HG03439 (cell line): Measurements from ENCODE around the gene PIBF1.
"Not testable (repeated sequence)": the region's sequence is repeated elsewhere in the genome, so short reads cannot be mapped to it uniquely, and the experiment has no call there.

Experiments used
- ATAC-seq: cut with Tn5 transposase; IDR thresholded peaks from one replicate; pipeline ENCODE4 v1.9.1; 2021; ENCODE audit warnings: mild to moderate bottlenecking, moderate library complexity; ENCODE audit not compliant: unreplicated experiment

Gene PIBF1, protein sequence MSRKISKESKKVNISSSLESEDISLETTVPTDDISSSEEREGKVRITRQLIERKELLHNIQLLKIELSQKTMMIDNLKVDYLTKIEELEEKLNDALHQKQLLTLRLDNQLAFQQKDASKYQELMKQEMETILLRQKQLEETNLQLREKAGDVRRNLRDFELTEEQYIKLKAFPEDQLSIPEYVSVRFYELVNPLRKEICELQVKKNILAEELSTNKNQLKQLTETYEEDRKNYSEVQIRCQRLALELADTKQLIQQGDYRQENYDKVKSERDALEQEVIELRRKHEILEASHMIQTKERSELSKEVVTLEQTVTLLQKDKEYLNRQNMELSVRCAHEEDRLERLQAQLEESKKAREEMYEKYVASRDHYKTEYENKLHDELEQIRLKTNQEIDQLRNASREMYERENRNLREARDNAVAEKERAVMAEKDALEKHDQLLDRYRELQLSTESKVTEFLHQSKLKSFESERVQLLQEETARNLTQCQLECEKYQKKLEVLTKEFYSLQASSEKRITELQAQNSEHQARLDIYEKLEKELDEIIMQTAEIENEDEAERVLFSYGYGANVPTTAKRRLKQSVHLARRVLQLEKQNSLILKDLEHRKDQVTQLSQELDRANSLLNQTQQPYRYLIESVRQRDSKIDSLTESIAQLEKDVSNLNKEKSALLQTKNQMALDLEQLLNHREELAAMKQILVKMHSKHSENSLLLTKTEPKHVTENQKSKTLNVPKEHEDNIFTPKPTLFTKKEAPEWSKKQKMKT

DNA sequence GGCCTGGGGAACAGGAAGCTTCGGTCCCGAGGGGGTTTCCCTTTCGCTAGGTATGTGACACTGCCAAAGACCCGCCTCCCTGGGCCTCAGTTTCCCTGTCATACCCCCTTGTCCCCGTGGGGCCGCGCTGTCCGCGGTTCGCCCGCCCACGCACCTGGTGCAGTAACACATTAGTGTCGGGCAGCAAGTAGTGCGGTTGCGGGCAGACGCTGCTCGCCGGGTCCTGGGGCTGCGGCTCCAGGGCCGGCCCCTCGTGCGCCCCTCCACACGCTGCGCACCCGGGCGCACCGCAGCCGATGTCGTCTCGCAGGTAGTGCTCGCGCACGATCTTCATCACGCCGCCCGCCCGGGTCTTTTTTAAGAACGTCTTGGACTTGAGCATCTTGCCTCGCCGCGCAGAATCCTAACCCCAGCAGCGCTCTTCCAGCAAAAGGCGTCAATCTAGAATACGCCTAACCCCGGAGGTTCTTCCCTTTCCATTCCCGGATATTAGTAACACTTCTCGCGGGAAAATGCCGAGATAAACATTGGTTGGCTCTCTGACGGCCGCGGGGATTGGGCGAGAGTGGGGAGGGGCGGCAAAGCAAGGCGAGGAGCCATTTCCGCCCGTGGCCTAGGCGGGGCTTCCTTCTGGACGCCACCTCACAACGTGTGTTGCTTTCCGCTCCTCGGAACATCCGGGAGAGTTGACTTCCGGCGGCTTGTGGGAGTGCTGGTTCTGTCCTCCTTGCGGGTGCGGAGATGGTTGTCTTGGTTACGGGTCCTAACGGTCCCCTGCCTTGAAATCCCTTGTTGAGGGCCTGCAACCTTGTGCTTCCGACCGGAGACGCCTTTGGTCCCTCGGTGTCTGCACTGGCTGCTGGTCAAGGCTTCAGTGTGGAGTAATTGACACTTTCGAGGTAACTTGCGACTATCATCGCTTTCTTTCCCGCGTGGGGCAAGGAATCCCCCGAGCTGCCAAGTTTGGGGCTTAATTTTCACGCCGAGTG lies at the start of gene PIBF1, which contains the start of gene DIS3:
PIBF1 (plus strand) TSS at position 683 of the 989 bp plus-strand sequence. CDS start 1,337 bp downstream, outside the sequence.
DIS3 (minus strand) TSS at position 450 of the 989 bp plus-strand sequence; CDS start at position 382, 68 bp downstream.
- peak; percentile 98 for ATAC-seq

DNA sequence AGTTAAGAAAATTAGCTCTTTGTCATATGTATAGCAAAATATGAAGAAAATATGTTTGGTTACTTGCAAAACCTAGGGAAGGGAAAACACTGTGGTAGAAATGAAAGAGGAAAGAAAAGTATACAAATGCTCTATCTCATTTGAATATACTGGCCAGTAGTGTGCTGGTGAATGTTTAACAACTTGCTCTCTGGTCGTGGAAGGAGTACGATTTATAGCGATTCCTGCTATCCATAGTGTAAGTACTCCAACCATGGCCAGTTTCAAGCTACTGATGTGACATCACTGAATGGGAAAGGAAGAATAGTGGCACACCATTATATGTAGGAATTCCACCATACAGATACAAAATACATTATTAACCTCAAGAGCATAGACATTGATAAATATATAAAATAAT lies 44.9 kb upstream of the PIBF1 start:
- no peak for ATAC-seq

DNA sequence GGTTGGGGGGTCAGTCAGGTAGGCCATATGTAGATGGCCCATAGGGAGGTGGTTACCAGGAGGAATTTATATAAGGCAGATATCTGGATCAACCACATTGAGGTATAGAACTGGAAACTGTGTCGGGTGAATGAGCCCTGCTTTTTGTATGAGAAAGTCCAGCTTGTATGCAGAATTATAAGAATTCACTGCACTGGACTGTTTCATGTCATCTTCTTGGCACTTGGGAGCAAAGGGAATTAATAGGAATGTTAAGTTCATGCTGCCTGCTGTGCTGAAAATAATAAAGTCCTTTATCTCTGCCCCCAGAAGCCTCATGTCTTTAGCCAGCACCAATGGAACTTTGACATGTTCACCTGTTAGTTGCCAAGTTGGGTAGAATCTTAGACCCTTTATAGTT lies 41.9 kb upstream of the PIBF1 start:
- ATAC-seq = no peak

DNA sequence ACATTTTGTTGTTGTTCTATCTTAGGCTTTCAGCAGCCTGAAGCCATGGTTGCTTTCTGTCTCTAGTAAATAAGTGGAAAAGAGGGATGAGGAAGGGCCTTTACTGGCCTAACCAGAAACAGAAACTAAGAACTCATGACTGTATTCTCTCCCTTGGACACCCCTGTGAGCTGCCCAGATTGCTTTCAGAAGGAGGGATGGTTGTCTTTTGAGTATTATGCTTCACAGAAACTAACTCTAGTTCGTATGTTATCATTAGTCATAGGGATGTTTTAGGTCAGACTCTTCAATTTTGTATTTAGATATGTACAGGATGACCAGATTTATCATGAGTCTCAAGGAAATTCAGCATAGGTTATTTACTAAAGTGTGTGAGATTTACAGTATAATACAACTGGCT lies 36.7 kb upstream of the PIBF1 start:
- ATAC-seq = no peak

DNA sequence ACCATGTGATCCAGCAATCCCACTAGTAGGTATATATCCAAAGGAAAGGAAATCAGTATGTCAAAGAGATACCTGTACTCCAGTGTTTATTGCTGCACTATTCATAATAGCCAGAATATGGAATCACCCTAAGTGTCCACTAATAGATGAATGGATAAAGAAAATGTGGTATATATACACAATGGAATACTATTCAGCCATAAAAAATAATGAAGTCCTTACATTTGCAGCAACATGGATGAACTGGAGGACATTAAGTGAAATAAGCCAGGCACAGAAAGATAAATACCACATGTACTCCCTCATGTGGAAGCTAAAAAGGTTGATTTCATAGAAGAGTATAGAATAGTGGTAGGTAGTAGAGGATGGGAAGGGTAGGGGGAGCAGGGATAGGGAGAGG lies 30.7 kb upstream of the PIBF1 start:
- ATAC-seq = no peak

DNA sequence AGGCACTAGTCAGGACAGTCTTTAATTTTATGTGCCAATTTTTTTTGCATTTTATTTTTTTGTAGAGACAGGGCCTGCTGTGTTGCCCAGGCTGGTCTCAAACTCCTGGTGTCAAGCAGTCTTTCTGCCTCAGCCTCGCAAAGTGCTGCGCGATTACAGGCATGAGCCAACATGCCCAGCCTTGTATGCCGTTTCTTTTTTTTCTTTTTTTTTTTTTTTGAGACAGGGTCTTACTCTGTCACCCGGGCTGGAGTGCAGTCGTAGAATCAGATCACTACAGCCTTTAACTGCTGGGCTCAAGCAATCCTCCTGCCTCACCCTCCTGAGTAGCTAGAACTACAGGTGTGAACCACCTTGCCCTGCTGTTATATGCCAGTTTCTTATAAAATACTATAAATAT lies 27.8 kb upstream of the PIBF1 start:
- ATAC-seq = no peak

DNA sequence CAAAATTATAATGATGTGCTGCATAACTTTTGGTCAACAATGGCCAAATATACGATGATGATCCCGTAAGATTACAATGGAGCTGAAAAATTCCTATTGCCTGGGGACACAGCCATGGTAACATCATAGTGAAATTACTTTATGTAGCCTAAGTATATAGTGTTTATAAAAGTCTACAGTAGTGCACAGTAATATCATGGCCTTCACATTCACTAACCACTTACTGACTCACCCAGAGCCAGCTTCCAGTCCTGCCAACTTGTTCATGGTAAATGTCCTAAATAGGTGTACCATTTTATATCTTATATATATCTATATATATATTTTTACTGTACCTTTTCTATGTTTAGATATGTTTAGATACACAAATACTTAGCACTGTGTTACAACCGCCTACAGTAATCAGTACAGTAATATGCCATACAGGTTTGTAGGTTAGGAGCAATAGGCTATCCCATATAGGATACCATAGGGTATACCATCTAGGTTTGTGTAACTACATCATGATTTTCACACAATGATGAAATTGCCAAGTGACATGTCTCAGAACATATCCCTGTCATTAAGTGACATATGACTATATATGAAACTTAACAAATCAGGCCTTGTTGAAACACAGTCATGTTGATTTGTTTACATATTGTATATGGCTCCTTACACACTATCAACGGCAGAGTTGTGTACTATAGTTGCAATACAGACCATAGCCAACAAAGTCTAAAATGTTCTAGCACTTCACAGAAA lies 24.0 kb upstream of the PIBF1 start:
- no peak for ATAC-seq

DNA sequence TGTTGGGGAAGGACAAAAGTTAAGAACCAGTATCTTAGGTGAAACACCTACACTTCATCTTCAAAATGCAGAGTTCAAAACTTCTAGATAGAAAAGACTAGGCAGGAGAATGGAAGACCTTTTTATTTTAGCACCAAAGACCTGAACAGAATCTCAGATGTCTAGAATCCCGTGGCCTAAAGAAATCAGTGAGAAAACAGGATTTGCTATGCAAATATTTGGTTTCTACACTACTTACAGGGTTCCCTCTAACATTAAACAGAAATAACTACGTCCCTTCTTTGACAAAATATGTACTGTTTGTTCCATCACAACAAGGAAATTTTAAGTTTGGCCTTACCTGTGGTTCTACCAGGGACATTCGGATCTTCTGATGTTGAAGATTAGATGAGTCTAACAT lies 21.7 kb upstream of the PIBF1 start:
- ATAC-seq = no peak

DNA sequence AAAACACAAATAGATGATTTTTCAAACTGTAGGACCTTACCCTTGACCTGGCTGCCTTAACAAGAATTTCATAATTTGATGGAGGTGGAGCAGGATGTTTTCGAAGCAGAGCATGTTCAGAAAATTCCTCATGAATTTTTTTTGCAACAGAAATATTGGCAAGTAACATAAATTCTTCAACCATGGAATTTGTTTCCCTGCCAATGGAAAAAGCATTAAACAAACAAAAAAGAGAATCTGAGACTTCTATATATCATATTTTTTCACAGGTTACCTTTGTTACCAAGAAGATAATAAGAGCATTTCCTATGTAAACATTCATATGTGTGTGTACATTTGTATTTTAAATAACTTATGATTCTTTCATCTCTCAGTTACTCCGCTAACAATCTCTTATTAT lies 18.5 kb upstream of the PIBF1 start:
- ATAC-seq = no peak

DNA sequence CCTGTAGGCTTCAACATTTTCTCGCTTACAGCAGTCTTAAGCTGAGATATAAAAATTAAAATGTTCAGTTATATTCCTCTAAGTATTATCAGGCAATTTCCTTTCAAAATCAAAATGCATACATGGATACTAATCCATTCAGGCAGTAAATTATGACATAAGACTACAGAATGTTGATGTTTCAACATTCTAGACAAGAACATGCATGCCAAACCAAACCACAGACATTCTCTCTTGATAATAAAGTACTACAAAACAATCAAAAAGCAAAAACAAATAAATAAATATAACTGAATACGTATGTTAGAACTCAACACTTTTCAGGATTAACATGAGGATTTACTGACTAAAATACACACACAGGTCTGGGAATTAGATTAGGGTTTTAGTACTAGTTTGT lies 7.9 kb upstream of the PIBF1 start:
- ATAC-seq = no peak

DNA sequence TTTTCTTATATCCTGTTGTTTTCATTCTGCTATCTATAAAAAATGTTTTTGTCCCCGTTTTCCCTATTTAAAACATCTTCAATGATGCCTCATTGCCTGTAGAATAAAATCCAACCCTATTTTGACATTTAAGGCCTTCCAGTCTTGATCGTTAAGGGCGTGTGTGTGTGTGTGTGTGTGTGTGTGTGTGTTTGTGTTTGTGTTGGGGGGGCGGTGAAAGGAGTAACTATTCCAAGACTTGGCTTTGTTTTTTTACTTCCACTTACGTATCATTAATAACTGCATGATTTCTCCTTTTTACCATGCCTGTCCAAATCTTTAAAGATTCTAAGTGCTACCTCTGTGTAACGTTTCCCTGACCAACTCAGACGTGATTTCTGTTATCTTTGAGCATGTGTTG lies 784 bp downstream of the PIBF1 start:
- ATAC-seq = no peak

DNA sequence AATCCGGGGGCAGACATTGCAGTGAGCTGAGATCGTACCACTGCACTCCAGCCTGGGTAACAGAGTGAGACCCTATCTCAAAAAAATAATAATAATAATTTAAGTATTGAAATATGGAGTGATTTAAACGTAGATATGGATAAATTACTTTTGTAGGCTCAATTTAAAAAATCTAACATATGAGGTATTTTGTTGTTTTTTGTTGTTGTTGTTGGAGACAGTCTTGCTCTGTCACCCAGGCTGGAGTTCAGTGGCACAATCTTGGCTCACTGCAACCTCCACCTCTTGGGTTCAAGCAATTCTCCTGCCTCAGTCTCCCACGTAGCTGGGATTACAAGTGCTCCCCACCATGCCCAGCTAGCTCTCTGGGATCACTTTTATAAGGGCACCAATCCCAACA lies 2.7 kb downstream of the PIBF1 start:
- not testable (repeated sequence) for ATAC-seq

DNA sequence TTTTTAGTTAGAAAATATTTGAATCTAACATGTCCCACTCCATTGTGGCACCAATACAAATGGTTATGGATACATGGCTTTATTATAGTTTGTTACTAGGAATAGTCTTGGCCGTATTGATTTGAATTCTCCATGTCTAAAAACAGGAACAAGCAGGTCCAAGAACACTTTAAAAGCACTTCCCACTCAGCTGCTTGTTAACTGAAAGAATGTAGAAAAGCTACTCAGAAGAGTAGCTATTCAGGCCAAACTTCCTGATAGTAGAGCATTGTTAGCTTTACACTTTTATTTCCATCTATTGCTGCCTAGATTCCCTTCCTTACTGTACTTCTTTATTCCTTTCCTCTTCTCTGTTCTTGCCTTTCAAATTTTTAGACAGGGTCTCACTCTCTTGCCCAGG lies 6.9 kb downstream of the PIBF1 start:
- no peak for ATAC-seq

DNA sequence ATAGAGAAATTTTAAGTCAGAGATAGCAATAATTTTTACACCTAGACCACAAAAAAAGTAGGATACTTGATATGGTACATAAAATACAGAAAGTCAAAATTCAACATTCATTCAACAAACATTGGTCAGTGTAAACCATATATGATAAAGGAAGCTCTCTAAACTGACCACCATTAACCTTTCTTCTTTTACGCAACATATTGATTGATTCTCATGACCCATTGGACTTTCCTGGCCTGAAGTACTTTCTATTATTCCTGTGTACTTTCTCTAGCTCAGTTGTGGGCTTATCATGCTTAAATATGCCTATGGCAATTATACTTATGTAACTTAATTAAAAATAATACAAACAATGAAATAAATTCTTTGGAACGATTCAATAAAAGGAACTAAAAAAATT lies 10.7 kb downstream of the PIBF1 start:
- ATAC-seq = no peak

DNA sequence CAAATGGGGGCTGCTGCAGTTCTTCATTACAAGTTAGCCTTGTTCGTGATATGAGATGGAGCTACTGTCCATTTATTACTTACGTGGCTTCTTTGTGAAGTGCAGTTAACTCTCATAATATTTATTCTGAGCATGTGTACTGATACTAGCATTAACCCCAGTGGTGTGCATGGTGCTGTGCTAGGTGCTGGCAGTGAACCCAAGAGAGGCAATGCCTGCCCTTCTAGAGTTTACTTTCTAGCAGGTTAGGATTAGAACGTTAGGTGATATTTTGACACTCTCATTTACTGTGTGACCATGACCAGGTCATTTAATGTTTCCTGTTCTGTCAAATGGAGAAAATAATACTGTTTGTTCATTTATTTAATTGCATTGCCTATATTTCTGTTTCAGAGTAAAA lies 16.9 kb downstream of the PIBF1 start:
- no peak for ATAC-seq

DNA sequence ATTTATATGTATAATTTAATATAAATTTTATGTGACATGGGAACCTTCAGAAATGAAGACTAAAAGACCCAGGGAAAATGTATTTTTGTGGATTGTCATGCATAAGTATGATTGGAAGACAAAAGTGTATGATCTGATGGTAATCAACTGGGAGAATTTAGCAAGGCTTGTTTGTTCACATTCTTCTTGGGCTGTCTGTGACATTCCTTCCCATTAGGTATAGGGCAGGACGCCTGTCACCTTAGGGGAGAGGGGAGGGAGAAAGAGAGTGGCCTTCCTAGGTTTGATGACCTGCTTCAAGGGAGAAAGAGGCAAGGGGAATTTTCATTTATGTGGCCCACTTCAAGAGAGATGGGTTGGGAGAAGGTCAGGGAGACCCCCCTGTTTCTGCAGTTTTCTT lies 22.4 kb downstream of the PIBF1 start:
- ATAC-seq = no peak

DNA sequence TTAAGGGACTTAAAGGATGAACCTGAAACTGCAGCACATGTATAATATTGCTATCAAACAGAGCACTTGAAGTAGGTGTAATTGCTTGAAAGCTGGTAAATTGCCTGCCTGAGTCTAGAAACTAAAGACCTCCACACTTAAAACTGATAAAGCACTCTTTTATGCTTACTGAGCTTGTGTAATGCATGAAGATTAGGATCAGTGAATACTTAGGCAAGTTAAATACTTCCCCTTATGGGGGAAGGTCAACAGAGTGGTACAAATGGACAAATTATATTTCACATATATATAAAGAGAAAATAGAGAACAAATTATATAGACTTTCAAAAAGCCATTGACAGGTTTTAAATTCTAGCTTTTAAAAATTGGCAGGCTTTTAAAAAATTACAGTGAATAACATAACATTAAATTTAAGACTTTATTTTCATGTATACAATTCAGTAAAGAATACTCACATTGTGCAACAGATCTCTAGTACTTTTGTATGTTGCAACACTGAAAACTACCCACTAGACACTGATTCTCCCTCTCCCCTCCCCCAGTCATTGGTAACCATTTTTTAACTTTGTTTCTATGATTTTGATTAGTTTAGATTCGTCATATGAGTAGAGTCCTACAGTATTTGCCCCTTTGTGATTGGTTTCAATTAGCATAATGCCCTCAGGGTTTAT lies 23.9 kb downstream of the PIBF1 start:
- ATAC-seq = no peak

DNA sequence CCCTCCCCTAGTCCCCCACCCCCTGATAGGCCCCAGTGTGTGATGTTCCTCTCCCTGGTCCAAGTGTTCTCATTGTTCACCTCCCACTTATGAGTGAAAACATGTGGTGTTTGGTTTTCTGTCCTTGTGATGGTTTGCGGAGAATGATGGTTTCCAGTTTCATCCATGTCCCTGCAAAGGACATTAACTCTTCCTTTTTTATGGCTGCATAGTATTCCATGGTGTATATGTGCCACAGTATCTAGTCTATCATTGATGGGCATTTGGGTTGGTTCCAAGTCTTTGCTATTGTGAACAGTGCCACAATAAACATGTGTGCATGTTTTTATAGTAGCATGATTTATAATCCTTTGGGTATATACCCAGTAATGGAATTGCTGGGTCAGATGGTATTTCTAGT lies 24.6 kb downstream of the PIBF1 start:
- ATAC-seq = not testable (repeated sequence)

DNA sequence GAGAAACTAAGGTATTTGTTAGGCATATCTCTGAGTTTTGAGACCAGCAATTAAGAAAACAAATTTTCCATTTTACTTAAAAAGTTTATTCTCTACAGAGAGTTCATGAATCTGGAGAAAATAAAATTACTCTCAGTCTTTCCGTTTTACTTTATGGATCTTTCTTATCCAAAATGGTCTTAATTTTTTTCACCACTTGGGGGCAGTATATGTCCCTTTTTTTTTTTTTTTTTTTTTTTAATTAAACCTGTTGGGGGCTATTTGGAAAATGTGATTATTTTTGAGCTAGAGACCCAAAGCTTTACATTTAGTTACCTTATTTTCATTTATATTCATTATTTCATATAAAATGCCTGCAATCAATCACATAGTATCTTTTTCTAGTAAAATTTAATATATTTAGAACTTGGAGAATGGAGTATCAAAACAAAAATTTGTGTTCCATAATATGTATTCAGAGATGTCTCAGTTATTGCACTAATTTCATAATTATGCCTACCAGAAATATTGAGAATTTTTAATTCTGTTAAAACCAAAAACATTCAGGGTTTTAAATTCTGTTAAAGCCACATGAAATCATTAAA lies 27.1 kb downstream of the PIBF1 start:
- ATAC-seq = no peak
